ENCODE results near the gene F2RL3. TPM values are rescaled to one million over a fixed set of nuclear protein-coding genes. Genes with fewer than 3 reads are reported as not detected.

F2RL3 gene
- total and polyA plus RNA-seq, 9 of the 15 experiments (the other 6 are each of a cell fraction or from before 2014, with no cell fraction given), result 1.4 to 27.6 (median 11.9) TPM

GRCh38 chr19:16899566-16900075 is 10.8 kb downstream of the F2RL3 start (continued):
- TF ChIP-seq KLF6 (CRISPR knock-in tag; IDR thresholded peaks at IDR 0.05; ENCODE audit: borderline replicate concordance) (no peak), REST (IDR thresholded peaks at IDR 0.05; ENCODE audit: borderline replicate concordance) (peak; percentile 88), REST (CRISPR knock-in tag; IDR thresholded peaks at IDR 0.05; ENCODE audit: low read depth) (no peak), JUND (IDR thresholded peaks at IDR 0.05; ENCODE audit: borderline replicate concordance, low read depth, low read length) (0 out of 2 replicates have a peak, but pooled peaks have one; percentile 27), JUND (tag; IDR thresholded peaks at IDR 0.05; ENCODE audit: borderline replicate concordance, low read depth, low read length) (no peak), HCFC1 (IDR thresholded peaks at IDR 0.05; ENCODE audit: low read depth, low read length) (no peak), PHF20 (IDR thresholded peaks at IDR 0.05; ENCODE audit: partially characterized antibody) (no peak), RFX5 (IDR thresholded peaks at IDR 0.05; ENCODE audit: low read depth, low read length) (no peak), TAF9B (IDR thresholded peaks at IDR 0.05; ENCODE audit: partially characterized antibody) (no peak), KDM2B (CRISPR knock-in tag; IDR thresholded peaks at IDR 0.05) (no peak), ZNF655 (CRISPR knock-in tag; IDR thresholded peaks at IDR 0.05) (no peak), RB1 (IDR thresholded peaks at IDR 0.05; ENCODE audit: low read depth) (no peak; the same call in 1 of the 2 replicates), ZNF23 (CRISPR knock-in tag; IDR thresholded peaks at IDR 0.05) (no peak), ZBTB1 (CRISPR knock-in tag; IDR thresholded peaks at IDR 0.05; ENCODE audit: borderline replicate concordance, low read depth) (no peak), SP1 (CRISPR knock-in tag; IDR thresholded peaks at IDR 0.05) (0 out of 2 replicates have a peak, but pooled peaks have one; percentile 35), NFIC (IDR thresholded peaks at IDR 0.05) (no peak), ATF4 (CRISPR knock-in tag; IDR thresholded peaks at IDR 0.05) (no peak), MAFK (IDR thresholded peaks at IDR 0.05; ENCODE audit: low read length) (0 out of 2 replicates have a peak, but pooled peaks have one; percentile 3), ZNF384 (IDR thresholded peaks at IDR 0.05; ENCODE audit: low read depth, low read length) (peak; percentile 98), DPF2 (IDR thresholded peaks at IDR 0.05) (no peak), NFRKB (IDR thresholded peaks at IDR 0.05; ENCODE audit: low read depth) (no peak)
